ENCODE results near the gene CRY1. TPM values are rescaled to one million over a fixed set of nuclear protein-coding genes. Genes with fewer than 3 reads are reported as not detected.

The CRY1 gene
- polyA plus RNA-seq, 2 of the 4 experiments (the other 2 are of a cell fraction), result 15.8 to 26.1 TPM

DNA sequence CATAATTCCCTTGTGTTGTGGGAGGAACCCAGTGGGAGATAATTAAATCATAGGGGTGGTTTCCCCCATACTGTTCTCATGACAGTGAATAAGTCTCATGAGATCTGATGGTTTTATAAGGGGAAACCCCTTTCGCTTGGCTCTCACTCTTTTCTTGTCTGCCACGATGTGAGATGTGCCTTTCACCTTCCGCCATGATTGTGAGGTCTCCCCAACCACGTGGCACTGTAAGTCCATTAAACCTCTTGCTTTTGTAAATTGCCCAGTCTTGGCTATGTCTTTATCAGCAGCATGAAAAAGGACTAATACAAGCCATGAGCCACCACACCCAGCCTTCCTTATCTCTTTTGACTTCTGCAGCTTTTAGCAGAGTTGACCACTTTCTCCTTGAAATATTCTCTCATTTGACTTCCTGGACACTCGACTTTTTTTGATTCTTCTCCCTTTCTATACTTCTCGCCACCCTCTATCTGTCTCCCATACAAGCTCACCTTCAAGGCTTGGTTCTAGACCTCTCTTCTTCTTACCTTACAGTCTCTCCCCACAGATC lies 108.7 kb downstream of the CRY1 start:
- DNase-seq (ENCODE audit: low read depth in 1 of 2, low spot score in 1 of 2) (no peak), ATAC-seq (no peak), FAIRE-seq (no peak)
- H3K4me2 ChIP-seq, result no peak overlapping the region
- ChIA-PET POLR2A (interaction anchor here (1.3 kb wide), 1 partner anchor 29 kb away, joined by 3 read pairs; the partner anchor contains the start of gene TMEM263), CTCF (interaction anchor here (1.5 to 1.6 kb wide), 2 partner anchors 20 to 30 kb away, joined by 5 read pairs; no protein-coding TSS in a partner anchor)
- TF ChIP-seq, protein P1, sequence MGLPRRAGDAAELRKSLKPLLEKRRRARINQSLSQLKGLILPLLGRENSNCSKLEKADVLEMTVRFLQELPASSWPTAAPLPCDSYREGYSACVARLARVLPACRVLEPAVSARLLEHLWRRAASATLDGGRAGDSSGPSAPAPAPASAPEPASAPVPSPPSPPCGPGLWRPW (IDR thresholded peaks at IDR 0.05), result no peak
- no peak for TF ChIP-seq ESRRA (IDR thresholded peaks at IDR 0.05; ENCODE audit: borderline replicate concordance, low read length)
- no peak for TF ChIP-seq HOXA7 (CRISPR knock-in tag; IDR thresholded peaks at IDR 0.05)
- no peak for TF ChIP-seq MYC (IDR thresholded peaks at IDR 0.05; ENCODE audit: borderline replicate concordance, low read length)
- no peaks in the 10 kb centered on the region for H3K9me3 ChIP-seq
- H3K4me3 ChIP-seq, result no peak overlapping the region
- H3K27ac ChIP-seq, result no peak overlapping the region
- 87% methylated on average over 6 of the region's 6 CpGs for WGBS (ENCODE audit: missing lambda C conversion rate)
- peaks cover 13% of the 10 kb centered on the region; the same call in 2 of the 3 replicates for H3K4me1 ChIP-seq

DNA sequence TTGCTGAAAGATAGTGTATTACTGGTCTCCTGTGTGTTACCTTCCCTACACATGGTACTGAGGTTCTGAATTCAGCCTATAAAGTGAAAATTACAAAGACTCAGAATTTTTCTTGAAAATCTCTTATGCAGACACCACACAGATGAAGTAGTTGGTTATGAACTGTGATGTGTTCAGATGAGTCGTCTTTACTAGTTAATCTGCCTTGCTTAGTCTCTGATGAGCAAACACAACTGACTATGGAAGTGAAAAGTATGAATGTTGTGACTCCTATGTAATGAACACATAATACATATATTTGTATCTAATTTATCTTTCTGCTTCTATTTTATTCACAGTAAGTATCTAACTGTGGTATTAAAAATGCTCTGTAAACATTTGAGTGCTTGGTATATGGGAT lies 111.1 kb downstream of the CRY1 start:
- ATAC-seq (no peak), FAIRE-seq (no peak), DNase-seq (ENCODE audit: low read depth in 1 of 2, low spot score in 1 of 2) (no peak)
- no peak overlapping the region for H3K4me3 ChIP-seq
- no peak overlapping the region for H3K27ac ChIP-seq
- H3K4me1 ChIP-seq, result peaks cover 8% of the 10 kb centered on the region; the same call in 2 of the 3 replicates
- ChIA-PET POLR2A (no interaction called here), CTCF (no interaction called here)
- WGBS (ENCODE audit: missing lambda C conversion rate), result 73% methylated on average over 1 of the region's 1 CpG
- TF ChIP-seq ZNF302 (CRISPR knock-in tag; IDR thresholded peaks at IDR 0.05) (no peak), HOXA7 (CRISPR knock-in tag; IDR thresholded peaks at IDR 0.05) (no peak), CHD4 (IDR thresholded peaks at IDR 0.05; ENCODE audit: borderline replicate concordance) (no peak), TP53 (CRISPR knock-in tag; IDR thresholded peaks at IDR 0.05) (no peak)
- TF ChIP-seq, protein P2, sequence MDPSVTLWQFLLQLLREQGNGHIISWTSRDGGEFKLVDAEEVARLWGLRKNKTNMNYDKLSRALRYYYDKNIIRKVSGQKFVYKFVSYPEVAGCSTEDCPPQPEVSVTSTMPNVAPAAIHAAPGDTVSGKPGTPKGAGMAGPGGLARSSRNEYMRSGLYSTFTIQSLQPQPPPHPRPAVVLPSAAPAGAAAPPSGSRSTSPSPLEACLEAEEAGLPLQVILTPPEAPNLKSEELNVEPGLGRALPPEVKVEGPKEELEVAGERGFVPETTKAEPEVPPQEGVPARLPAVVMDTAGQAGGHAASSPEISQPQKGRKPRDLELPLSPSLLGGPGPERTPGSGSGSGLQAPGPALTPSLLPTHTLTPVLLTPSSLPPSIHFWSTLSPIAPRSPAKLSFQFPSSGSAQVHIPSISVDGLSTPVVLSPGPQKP (IDR thresholded peaks at IDR 0.05; ENCODE audit: low read depth, low read length), result no peak
- no peak overlapping the region for H3K4me2 ChIP-seq
- no peaks in the 10 kb centered on the region for H3K9me3 ChIP-seq

DNA sequence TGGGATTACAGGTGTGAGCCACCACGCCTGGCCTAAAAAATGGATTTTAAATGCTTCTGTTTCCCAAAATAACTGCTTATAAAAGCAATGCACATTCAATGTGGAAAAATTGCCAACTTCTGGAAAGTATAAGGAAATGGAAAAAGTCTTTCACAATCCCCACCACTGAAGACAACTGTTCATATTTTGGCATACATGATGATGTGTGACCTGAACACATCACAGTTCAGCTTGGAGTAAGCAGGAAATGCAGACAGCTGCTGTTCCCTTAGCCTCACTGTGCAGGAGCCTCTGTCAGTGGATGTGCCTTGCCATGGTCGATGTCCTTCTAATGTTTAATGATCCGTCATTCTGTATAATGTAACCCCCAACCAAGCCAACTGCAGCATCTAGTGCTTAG lies 111.6 kb downstream of the CRY1 start:
- ChIA-PET POLR2A (no interaction called here), CTCF (no interaction called here)
- no peak overlapping the region for H3K4me3 ChIP-seq
- peaks cover 10% of the 10 kb centered on the region; the same call in 2 of the 3 replicates for H3K4me1 ChIP-seq
- no peak for DNase-seq (ENCODE audit: low read depth in 1 of 2, low spot score in 1 of 2)
- H3K9me3 ChIP-seq, result no peaks in the 10 kb centered on the region
- no peak overlapping the region for H3K27ac ChIP-seq
- H3K4me2 ChIP-seq, result no peak overlapping the region
- WGBS (ENCODE audit: missing lambda C conversion rate), result 88% methylated on average over 3 of the region's 3 CpGs
- no peak for FAIRE-seq
- TF ChIP-seq RCOR1 (IDR thresholded peaks at IDR 0.05; ENCODE audit: low read depth, low read length), result no peak
- TF ChIP-seq NPAS2 (CRISPR knock-in tag; IDR thresholded peaks at IDR 0.05; ENCODE audit: borderline replicate concordance), result no peak
- no peak for TF ChIP-seq HOXB5 (CRISPR knock-in tag; IDR thresholded peaks at IDR 0.05)
- TF ChIP-seq CHD4 (IDR thresholded peaks at IDR 0.05; ENCODE audit: borderline replicate concordance), result no peak
- TF ChIP-seq KDM5A (IDR thresholded peaks at IDR 0.05), result no peak
- ATAC-seq, result no peak

DNA sequence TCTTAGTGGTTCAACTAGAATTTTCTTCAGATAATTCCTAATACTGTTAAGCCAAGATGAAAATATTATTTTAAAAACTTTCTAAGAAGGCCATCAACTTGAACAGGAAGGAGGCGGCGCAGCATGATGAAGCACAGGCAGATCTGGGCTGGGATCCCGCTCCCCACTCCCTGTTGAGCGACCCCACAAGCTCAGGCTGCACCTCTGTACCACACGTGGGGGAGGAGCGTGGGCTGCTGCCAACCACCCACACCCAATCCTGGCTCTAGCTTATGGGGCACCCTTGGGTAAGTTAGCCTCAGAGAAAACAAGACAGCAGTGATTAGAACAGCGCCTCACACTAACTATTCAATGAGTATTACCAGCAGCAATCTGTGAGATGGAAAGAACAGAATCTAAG lies 112.4 kb downstream of the CRY1 start:
- Histone ChIP-seq H3K9me3 (no peaks in the 10 kb centered on the region), H3K4me1 (peaks cover 14% of the 10 kb centered on the region), H3K4me3 (no peak overlapping the region), H3K4me2 (no peak overlapping the region), H3K27ac (no peak overlapping the region)
- 91% methylated on average over 7 of the region's 7 CpGs for WGBS (ENCODE audit: missing lambda C conversion rate)
- TF ChIP-seq ZSCAN20 (CRISPR knock-in tag; IDR thresholded peaks at IDR 0.05), result no peak
- no peak for TF ChIP-seq RAD21 (conservative IDR thresholded peaks at IDR 0.05 in 1 of 2, IDR thresholded peaks at IDR 0.05 in 1 of 2)
- TF ChIP-seq NR3C1 (IDR thresholded peaks at IDR 0.05), result no peak
- no peak for TF ChIP-seq HOXB5 (CRISPR knock-in tag; IDR thresholded peaks at IDR 0.05)
- no peak for TF ChIP-seq TP53 (CRISPR knock-in tag; IDR thresholded peaks at IDR 0.05)
- TF ChIP-seq, protein P1 (IDR thresholded peaks at IDR 0.05), result no peak
- TF ChIP-seq, protein P3, sequence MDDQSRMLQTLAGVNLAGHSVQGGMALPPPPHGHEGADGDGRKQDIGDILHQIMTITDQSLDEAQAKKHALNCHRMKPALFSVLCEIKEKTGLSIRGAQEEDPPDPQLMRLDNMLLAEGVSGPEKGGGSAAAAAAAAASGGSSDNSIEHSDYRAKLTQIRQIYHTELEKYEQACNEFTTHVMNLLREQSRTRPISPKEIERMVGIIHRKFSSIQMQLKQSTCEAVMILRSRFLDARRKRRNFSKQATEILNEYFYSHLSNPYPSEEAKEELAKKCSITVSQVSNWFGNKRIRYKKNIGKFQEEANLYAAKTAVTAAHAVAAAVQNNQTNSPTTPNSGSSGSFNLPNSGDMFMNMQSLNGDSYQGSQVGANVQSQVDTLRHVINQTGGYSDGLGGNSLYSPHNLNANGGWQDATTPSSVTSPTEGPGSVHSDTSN (IDR thresholded peaks at IDR 0.05), result no peak
- no peak for TF ChIP-seq ZNF302 (CRISPR knock-in tag; IDR thresholded peaks at IDR 0.05)
- TF ChIP-seq, protein P4, sequence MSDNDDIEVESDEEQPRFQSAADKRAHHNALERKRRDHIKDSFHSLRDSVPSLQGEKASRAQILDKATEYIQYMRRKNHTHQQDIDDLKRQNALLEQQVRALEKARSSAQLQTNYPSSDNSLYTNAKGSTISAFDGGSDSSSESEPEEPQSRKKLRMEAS (IDR thresholded peaks at IDR 0.05), result no peak
- no peak for TF ChIP-seq POLR2A (IDR thresholded peaks at IDR 0.05; ENCODE audit: low read length)
- TF ChIP-seq RCOR1 (IDR thresholded peaks at IDR 0.05; ENCODE audit: low read depth, low read length), result no peak
- no peak for TF ChIP-seq FOSB (CRISPR knock-in tag; IDR thresholded peaks at IDR 0.05)
- no peak for TF ChIP-seq HEYL (CRISPR knock-in tag; IDR thresholded peaks at IDR 0.05)
- DNase-seq (ENCODE audit: low read depth in 1 of 2, low spot score in 1 of 2) (no peak), ATAC-seq (peak; percentile 24 to 44; a peak in 2 of 6 replicates), FAIRE-seq (no peak)
- POLR2A ChIA-PET, result no interaction called here
- CTCF ChIA-PET, result interaction anchor here (1.1 to 3.4 kb wide), 2 partner anchors 11 to 16 kb away, joined by 3 to 8 read pairs; no protein-coding TSS in a partner anchor
